Hepatocyte (in vitro differentiated cells): Measurements from ENCODE around the gene KCNQ1. TPM values are rescaled to one million over a fixed set of nuclear protein-coding genes. Genes with fewer than 3 reads are reported as not detected.

Source experiments
- DNase-seq: peaks from one replicate; pipeline ENCODE4 v3.0.0-alpha.2; 2016; ENCODE audit warnings: low spot score
- H2AFZ ChIP-seq: fragments of 200-600 bp; sonication (generic); 2 replicates; pipeline ENCODE4 v1.6.0; 2016; ENCODE audit warnings: antibody characterized with exemption, mild to moderate bottlenecking
- H3K27ac ChIP-seq: fragments of 200-600 bp; sonication (generic); 2 replicates; pipeline ENCODE4 v1.5.1; 2016; ENCODE audit warnings: mild to moderate bottlenecking
- H3K27me3 ChIP-seq: fragments of 200-600 bp; sonication (generic); 2 replicates; pipeline ENCODE4 v1.6.1; 2016
- H3K36me3 ChIP-seq: fragments of 200-600 bp; sonication (generic); replicated peaks from 2 replicates; pipeline ENCODE4 v1.5.1; 2016; ENCODE audit warnings: low read depth; ENCODE audit not compliant: insufficient read depth
- H3K4me1 ChIP-seq: fragments of 200-600 bp; sonication (generic); 2 replicates; pipeline ENCODE4 v1.5.1; 2016; ENCODE audit warnings: mild to moderate bottlenecking, moderate library complexity; ENCODE audit not compliant: insufficient read depth
- H3K4me2 ChIP-seq: fragments of 200-600 bp; sonication (generic); 2 replicates; pipeline ENCODE4 v1.6.0; 2016
- H3K4me3 ChIP-seq: fragments of 200-600 bp; sonication (generic); 2 replicates; pipeline ENCODE4 v1.5.1; 2016; ENCODE audit warnings: mild to moderate bottlenecking
- H3K79me2 ChIP-seq: fragments of 200-600 bp; sonication (generic); 2 replicates; pipeline ENCODE4 v1.6.0; 2017; ENCODE audit warnings: mild to moderate bottlenecking
- H3K9me2 ChIP-seq: fragments of 200-600 bp; sonication (generic); replicated peaks from 2 replicates; pipeline ENCODE4 v1.6.0; 2017; ENCODE audit warnings: mild to moderate bottlenecking; ENCODE audit not compliant: insufficient read depth
- H3K9me3 ChIP-seq: fragments of 200-600 bp; sonication (generic); 2 replicates; pipeline ENCODE4 v1.5.1; 2016; ENCODE audit warnings: low read depth, mild to moderate bottlenecking
- H4K20me1 ChIP-seq: fragments of 200-600 bp; sonication (generic); 2 replicates; pipeline ENCODE4 v1.6.0; 2016; ENCODE audit warnings: mild to moderate bottlenecking; ENCODE audit not compliant: insufficient read depth, poor library complexity, severe bottlenecking
- CTCF ChIP-seq: fragments of 200-600 bp; sonication (generic); IDR thresholded peaks from 2 replicates; pipeline ENCODE4 v1.5.1; 2016; ENCODE audit warnings: antibody characterized with exemption, mild to moderate bottlenecking; ENCODE audit not compliant: poor library complexity
- EZH2 ChIP-seq: fragments of 200-600 bp; sonication (generic); IDR thresholded peaks from 2 replicates; pipeline ENCODE4 v1.6.1; 2016; ENCODE audit warnings: antibody characterized with exemption, mild to moderate bottlenecking, borderline replicate concordance
- EZH2phosphoT487 ChIP-seq: fragments of 200-600 bp; sonication (generic); IDR thresholded peaks from one replicate; pipeline ENCODE4 v1.6.1; 2018; ENCODE audit warnings: antibody characterized with exemption, mild to moderate bottlenecking, low read depth, moderate library complexity; ENCODE audit not compliant: unreplicated experiment, severe bottlenecking
- WGBS: methylation state at CpG from one replicate; pipeline ENCODE4 v1.1.6; 2016; ENCODE audit warnings: low lambda C conversion rate; ENCODE audit errors: missing lambda C conversion rate; 5-methylcytosine and 5-hydroxymethylcytosine counted together
- polyA plus RNA-seq: library from polyadenylated mRNA; unstranded; fragments of >200 nt; fragmentation: Nextera tagmentation; extraction: Ambion mirVana; gene quantifications from 2 replicates; pipeline ENCODE4 v1.2.1, GENCODE V29; 2016
- total RNA-seq: library from RNA; depleted of rRNA; stranded (reverse); fragments of >200 nt; gene quantifications from 2 replicates; pipeline ENCODE4 v1.2.3, GENCODE V29; 2014

The KCNQ1 gene
- total and polyA plus RNA-seq, 2 experiments from 2014 or later = 1.8 to 6.4 TPM

- H3K27me3 ChIP-seq = no peaks in the 10 kb centered on the region
- no peak for DNase-seq
- TF ChIP-seq EZH2 (no peak), CTCF (no peak), EZH2phosphoT487 (no peak)
- no peak overlapping the region for H3K4me3 ChIP-seq
- H3K27ac ChIP-seq = no peak overlapping the region
- H2AFZ ChIP-seq = no peak overlapping the region
- no peaks in the 10 kb centered on the region for H3K9me2 ChIP-seq
- no peaks in the 10 kb centered on the region for H3K9me3 ChIP-seq
- H3K4me2 ChIP-seq = no peak overlapping the region
- H3K79me2 ChIP-seq = no peaks in the 10 kb centered on the region
- WGBS = 75% methylated on average over 11 of the region's 11 CpGs
- no peaks in the 10 kb centered on the region for H4K20me1 ChIP-seq
- no peaks in the 10 kb centered on the region for H3K36me3 ChIP-seq
- H3K4me1 ChIP-seq = peaks cover 32% of the 10 kb centered on the region
Observed at GRCh38 chr11:2718817-2719438, 274.1 kb downstream of the KCNQ1 start.

- Histone ChIP-seq H3K9me3 (no peaks in the 10 kb centered on the region), H3K79me2 (no peaks in the 10 kb centered on the region), H3K36me3 (no peaks in the 10 kb centered on the region), H3K4me3 (no peak overlapping the region), H3K4me2 (no peak overlapping the region), H2AFZ (no peak overlapping the region), H4K20me1 (no peaks in the 10 kb centered on the region), H3K4me1 (peaks cover 34% of the 10 kb centered on the region), H3K27ac (no peak overlapping the region), H3K9me2 (no peaks in the 10 kb centered on the region), H3K27me3 (no peaks in the 10 kb centered on the region)
- TF ChIP-seq EZH2phosphoT487 = no peak
- no peak for TF ChIP-seq CTCF
- TF ChIP-seq EZH2 = no peak
- 84% methylated on average over 17 of the region's 17 CpGs for WGBS
- no peak for DNase-seq
Observed at GRCh38 chr11:2719831-2720590, 275.2 kb downstream of the KCNQ1 start.

- 65% methylated on average over 27 of the region's 27 CpGs for WGBS
- Histone ChIP-seq H3K9me2 (no peaks in the 10 kb centered on the region), H2AFZ (no peak overlapping the region), H4K20me1 (no peaks in the 10 kb centered on the region), H3K79me2 (no peaks in the 10 kb centered on the region), H3K27ac (no peak overlapping the region), H3K9me3 (no peaks in the 10 kb centered on the region), H3K4me1 (peaks cover 42% of the 10 kb centered on the region), H3K27me3 (no peaks in the 10 kb centered on the region), H3K4me2 (no peak overlapping the region), H3K36me3 (no peaks in the 10 kb centered on the region), H3K4me3 (no peak overlapping the region)
- TF ChIP-seq CTCF (no peak), EZH2phosphoT487 (no peak), EZH2 (no peak)
- no peak for DNase-seq
Observed at GRCh38 chr11:2721210-2721916, 276.6 kb downstream of the KCNQ1 start.
